ENCODE measurements around the gene STARD4.

GRCh38 chr5:111518777-111519176 is 6.4 kb upstream of the STARD4 start:
- TF ChIP-seq, protein P1, sequence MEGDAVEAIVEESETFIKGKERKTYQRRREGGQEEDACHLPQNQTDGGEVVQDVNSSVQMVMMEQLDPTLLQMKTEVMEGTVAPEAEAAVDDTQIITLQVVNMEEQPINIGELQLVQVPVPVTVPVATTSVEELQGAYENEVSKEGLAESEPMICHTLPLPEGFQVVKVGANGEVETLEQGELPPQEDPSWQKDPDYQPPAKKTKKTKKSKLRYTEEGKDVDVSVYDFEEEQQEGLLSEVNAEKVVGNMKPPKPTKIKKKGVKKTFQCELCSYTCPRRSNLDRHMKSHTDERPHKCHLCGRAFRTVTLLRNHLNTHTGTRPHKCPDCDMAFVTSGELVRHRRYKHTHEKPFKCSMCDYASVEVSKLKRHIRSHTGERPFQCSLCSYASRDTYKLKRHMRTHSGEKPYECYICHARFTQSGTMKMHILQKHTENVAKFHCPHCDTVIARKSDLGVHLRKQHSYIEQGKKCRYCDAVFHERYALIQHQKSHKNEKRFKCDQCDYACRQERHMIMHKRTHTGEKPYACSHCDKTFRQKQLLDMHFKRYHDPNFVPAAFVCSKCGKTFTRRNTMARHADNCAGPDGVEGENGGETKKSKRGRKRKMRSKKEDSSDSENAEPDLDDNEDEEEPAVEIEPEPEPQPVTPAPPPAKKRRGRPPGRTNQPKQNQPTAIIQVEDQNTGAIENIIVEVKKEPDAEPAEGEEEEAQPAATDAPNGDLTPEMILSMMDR (IDR thresholded peaks at IDR 0.05), result no peak
- no peak for TF ChIP-seq POLR2A (IDR thresholded peaks at IDR 0.05)

All from Peyer's patch (tissue), 4 donors.